GM19238 (cell line): ENCODE results near the gene ITGAL.
"Not testable (repeated sequence)": the region's sequence is repeated elsewhere in the genome, so short reads cannot be mapped to it uniquely, and the experiment has no call there.

Experiments used
- DNase-seq: peaks from one replicate; pipeline ENCODE4 v3.0.0; 2011; ENCODE audit warnings: low spot score; ENCODE audit not compliant: insufficient read length

The ITGAL gene

DNA sequence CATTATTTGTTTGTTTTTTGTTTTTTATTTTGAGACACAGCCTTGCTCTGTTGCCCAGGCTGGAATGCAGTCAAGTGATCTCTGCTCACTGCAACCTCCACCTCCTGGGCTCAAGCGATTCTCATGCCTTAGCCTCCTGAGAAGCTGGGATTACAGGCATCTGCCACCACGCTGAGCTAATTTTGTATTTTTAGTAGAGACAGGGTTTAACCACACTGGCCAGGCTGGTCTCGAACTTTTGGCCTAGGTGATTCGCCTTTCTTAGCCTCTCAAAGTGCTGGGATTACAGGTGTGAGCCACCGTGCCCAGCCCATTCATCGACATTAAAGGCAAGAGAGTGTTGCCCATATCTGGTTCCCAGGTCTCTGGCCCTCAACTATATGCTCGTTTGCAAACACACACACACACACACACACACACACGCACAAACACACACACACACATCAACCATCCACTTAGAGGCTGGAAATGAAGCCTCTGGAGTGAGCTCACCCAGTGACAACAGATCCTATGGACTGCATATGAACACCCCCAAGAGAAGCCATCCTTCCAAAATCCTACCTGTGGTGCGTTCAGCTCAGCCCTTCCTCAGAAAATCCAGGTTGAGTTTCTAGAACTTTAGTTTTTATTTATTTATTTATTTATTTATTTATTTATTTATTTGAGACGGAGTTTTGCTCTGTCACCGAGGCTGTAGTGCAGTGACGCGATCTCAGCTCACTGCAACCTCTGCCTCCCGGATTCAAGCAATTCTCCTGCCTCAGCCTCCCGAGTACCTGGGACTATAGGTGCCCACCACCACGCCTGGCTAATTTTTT, 14.6 kb upstream of the ITGAL start:
- DNase-seq = no peak

DNA sequence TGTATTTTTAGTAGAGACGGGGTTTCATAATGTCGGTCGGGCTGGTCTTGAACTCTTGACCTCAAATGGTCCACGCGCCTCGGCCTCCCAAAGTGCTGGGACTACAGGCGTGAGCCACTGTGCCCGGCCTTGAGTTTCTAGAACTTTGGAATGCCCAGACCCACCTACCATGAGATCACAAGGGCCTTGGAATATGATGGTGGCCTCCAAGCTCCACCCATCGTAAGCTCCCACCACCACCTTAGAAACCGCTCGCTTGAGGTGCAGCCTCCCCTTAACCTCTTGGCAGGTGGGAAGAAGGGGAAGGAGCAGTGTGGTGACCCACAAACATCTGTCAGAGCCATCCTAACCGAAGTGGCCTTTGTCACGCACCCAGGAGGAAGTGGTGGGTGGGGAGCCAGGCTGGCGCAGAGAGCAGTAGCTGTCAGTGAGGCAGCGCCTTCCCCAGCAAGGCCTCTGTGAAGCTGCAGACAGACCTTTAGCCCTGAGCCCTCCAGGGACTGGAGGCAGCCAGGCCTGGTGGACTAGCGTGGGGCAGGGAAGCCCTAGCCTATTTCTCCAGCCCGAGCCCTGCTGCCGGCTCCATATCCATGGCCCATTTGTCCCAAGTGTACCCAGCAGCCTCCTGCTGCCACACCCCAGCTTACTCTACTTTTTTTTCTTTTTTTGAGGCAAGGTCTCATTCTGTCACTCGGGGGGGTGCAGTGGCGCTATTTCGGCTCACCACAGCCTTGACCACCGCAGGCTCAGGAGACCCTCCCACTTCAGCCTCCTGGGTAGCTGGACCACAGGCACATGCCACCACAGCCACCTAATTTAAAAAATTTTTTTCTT, 13.8 kb upstream of the ITGAL start:
- DNase-seq = peak; percentile 54

DNA sequence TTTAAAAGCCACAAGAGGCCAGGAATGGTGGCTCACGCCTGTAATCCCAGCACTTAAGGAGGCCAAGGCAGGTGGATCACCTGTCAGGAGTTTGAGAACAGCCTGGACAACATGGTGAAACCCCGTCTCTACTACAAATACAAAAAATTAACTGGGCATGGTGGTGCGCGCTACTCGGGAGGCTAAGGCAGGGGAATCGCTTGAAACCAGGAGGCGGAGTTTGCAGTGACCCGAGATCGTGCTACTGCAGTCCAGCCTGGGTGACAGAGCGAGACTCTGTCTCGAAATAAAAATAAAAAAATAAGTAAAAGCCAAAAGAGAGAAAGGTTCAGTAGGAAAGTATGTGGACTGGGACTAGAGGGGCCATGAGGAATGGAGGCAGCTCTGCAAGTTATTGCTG, 13.1 kb upstream of the ITGAL start:
- no peak for DNase-seq

DNA sequence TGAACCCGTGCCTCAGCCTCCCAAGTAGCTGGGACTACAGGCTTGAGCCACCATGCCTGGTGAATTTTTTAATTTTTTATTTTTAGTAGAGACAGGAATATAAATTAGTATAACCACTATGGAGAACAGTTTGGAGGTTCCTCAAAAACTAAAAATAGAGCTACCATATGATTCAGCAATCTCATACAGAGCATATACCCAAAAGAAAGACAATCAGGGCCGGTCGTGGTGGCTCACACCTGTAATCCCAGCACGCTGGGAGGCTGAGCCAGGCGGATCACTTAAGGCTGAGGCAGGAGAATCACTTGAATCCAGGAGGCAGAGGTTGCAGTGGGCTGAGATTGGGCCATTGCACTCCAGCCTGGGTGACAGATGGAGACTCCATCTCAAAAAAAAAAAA, 11.1 kb upstream of the ITGAL start:
- DNase-seq = not testable (repeated sequence)

DNA sequence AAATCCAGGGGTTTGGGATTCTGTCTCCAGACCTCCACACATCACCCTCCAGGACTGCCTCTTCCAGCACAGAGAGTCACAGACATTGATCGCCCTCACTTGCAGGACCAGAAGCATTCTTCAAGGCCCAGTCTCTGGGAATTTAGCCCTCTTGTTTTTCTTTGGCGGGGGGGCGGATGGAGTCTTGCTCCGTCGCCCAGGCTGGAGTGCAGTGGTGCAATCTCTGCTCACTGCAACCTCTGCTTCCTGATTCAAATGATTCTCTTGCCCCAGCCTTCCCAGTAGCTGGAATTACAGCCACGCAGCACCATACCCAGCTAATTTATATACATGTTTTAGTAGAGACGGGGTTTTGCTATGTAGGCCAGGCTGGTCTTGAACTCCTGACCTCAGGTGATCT, 8.5 kb upstream of the ITGAL start:
- no peak for DNase-seq

DNA sequence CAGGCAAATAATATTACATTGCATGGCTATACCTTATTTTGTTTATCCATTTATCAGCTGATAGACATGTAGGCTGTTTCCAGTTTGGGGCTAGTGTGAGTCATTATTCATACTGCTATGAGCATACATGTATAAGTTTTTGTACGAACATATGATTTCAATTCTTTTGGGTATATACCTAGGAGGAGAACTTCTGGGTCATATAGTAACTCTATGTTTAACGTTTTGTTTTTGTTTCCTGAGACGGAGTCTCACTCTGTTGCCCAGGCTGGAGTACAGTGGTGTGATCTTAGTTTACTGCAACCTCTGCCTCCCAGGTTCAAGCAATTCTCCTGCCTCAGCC, 2.4 kb upstream of the ITGAL start:
- no peak for DNase-seq

DNA sequence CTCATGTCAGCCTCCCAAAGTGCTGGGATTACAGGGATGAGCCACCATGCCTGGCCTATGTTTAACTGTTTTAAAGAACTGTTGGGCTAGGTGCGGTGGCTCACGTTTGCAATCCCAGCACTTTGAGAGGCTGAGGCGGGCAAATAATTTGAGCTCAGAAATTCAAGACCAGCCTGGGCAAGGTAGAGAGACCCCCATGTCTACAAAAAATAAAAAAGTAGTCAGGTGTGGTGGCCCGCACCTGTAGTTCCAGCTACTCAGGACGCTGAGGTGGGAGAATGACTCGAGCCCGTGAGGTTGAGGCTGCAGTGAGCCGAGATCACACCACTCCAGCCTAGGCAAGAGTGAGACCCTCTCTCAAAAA, 1.9 kb upstream of the ITGAL start:
- no peak for DNase-seq

DNA sequence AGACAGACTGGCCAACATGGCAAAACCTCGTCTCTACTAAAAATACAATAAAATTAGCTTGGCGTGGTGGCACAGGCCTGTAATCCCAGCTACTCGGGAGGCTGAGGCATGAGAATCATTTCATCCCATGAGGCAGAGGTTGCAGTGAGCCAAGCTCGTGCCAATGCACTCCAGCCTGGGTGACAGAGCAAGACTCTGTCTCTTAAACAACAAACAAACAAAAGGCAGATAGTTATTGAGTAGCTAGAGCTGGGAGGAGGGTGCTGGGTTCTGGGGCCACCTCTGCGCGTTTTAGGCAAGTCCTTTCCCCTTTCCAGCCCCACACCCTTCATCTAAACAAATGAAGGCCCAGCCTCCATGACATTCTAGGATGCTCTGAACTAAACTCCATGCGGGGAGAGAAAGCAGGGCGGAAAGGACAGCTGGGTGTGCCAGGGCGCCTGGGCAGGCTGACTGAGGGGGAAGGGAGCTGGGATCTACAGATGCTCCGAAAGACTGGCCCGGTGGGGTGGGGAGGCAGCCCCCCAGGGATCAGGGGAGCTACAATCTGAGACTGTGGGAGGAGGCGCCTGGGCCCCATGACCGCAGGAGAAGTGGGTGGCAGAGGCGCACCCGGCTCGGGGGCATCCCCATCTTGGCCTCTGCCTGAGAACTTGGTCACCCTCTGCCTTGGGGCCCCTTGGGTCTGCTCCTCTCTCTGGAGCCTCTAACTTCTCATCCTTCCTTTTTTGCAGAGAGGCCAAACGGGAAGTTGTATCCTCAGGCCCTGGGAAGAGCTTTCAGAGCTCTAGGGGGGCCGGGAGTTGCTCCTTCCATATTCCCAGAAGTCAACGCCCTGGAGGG, 910 bp downstream of the ITGAL start:
- peak; percentile 39 for DNase-seq

DNA sequence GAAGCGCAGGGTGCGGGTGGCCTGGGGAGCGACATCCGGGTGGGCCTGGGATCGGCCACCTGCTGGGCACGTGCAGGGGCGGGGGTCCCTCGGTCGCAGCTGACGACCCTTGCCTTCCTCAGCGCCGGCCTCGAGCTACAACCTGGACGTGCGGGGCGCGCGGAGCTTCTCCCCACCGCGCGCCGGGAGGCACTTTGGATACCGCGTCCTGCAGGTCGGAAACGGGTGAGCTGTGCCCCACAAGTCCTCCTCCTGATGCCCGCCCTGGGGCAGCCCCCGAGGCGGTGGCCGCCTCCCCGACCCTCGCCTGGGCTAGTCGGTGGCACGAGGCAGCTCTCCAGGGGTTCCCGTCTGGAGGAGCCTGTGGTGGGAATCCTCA, 1.5 kb downstream of the ITGAL start:
- no peak for DNase-seq

DNA sequence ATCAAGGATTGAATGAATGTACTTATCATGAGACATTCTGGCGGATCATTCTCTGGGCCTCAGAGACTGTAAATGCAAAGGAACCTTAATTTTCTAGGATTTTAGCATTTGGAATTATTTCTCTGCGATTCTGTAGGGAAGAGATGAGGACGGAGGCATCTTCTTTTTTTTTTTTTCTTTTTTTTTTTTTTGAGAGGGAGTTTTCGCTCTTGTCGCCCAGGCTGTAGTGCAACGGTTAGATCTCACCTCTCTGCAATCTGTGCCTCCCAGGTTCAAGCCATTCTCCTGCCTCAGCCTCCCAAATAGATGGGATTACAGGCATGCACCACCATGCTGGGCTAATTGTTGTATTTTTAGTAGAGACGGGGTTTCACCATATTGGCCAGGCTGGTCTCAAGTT, 2.1 kb downstream of the ITGAL start:
- DNase-seq = no peak

DNA sequence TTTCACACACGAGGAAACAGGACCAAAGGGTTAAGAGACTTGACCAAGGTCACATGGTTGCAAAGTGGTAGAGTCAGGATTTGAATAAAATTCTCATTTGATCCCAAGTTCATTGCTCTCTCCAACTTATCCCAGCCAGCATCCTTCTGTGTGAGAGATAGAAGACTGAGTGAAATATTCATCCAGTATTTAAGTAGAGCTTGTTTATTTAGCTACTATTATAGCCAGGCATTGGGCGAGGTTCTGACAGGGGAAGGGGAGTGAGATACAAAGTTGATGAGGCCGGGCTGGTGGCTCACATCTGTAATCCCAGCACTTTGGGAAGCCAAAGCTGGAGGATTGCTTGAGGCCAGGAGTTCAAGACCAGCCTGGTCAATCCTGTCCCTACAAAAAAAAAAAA, 4.4 kb downstream of the ITGAL start:
- DNase-seq = no peak

DNA sequence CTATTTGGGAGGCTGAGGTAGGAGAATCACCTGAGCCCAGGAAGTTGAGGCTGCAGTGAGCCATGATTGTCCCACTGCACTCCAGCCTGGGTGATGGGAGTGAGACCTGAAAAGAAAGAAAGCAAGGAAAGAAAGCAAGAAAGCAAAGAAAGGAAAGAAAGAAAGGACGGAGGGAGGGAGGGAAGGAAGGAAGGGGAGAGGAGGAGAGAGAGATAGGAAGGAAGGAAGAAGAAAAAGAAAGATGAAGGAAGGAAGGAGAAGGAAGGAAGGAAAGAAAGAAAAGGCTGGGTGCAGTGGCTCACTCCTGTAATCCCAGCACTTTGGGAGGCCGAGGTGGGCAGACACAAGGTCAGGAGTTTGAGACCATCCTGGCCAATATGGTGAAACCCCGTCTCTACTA, 5.2 kb downstream of the ITGAL start:
- not testable (repeated sequence) for DNase-seq

DNA sequence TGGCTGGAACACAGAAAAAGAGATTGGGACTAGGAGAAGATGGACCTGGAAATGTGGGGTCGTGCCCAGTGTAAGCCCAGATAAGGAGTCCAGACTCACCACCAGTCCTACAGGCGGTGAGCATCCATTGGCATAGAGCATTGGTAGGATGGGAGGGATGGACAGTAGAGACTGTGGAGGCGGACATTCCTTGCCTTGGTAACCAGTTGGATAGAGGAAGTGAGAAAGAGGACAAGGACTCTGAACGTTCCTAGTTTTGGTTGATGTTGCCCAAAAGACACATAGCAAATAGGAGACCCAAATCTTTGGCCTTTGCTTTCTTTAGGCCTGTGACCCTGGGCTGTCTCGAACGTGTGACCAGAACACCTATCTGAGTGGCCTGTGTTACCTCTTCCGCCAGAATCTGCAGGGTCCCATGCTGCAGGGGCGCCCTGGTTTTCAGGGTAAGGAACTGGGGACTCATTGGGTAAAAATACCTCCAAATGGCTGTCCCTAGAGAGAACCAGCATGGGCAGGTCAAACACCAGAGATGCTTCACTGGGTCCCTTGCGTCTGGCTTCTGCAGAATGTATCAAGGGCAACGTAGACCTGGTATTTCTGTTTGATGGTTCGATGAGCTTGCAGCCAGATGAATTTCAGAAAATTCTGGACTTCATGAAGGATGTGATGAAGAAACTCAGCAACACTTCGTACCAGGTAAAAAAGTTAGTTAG, 6.4 kb downstream of the ITGAL start:
- no peak for DNase-seq

DNA sequence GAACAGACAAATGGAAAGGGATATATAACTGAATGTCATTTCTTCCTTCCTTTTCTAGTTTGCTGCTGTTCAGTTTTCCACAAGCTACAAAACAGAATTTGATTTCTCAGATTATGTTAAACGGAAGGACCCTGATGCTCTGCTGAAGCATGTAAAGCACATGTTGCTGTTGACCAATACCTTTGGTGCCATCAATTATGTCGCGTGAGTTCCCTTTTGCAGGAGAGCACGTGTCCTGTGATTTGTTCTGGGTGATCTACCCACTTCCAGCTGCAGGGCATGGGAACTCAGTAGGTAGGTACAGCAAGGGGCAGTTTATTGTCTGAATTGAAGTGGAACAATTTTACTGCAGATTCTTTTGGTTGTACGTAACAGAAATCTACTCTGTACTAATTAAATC, 8.8 kb downstream of the ITGAL start:
- no peak for DNase-seq

DNA sequence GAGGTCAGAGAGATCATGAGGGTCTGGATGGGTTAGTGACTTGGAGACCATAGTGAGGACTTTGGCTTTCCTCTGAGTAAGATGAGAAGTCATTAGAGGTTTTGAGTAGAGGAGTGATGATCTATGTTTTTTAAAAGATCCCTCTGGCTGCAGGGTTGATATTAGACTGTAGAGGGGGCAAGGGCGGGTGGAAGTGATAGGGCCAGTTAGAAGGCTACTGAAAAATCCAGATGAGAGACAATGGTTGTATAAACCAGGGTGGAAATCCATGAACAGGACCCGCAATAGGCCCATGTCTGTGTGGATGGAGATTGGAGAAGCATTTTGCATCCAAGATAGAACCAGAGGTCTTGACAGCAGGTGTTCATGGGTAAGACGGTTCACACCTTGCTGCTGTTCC, 9.8 kb downstream of the ITGAL start:
- DNase-seq = no peak

DNA sequence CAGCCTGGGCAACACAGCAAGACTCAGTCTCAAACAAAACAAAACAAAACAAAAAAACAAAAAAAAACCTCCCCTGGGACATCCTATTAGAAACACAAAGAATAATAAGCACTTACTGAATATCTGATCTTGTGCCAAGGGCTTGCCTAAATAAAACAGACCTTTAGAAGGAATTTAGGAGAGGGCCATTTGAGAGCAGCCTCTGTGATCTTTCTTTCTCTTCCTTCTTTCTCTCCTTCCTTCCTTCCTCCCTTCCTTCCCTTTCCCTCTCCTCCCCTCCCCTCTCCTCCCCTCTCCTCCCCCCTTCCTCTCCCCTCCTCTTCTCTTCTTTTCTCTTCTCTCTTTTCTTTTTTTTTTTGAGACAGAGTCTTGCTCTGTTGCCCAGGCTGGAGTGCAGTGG, 12.3 kb downstream of the ITGAL start:
- DNase-seq = no peak

DNA sequence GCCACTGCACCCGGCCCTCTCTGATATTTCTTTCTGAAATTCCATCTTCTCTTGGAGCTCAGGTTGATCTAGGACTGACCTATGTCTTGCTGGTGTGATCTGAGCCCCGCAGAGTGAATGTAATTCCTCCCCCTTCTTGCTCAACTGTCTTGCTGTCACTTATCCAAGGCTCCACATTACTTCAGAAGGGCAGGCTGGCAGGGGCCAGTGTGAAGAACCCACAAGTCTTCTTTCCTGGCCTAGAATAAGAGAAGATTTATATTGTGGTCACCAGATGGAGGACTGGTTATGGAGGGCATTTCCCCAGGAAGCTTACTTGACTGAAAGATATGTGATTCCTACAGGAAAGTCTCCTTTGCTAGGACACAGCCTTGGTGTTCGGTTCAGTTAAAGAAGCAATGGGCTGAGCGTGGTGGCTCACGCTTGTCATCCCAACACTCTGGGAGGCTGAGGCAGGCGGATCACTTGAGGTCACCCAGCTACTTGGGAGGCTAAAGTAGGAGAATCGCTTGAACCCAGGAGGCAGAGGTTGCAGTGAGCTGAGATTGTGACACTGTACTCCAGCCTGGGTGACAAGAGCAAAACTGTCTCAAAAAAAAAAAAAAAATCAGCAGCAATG, 13.4 kb downstream of the ITGAL start:
- no peak for DNase-seq

DNA sequence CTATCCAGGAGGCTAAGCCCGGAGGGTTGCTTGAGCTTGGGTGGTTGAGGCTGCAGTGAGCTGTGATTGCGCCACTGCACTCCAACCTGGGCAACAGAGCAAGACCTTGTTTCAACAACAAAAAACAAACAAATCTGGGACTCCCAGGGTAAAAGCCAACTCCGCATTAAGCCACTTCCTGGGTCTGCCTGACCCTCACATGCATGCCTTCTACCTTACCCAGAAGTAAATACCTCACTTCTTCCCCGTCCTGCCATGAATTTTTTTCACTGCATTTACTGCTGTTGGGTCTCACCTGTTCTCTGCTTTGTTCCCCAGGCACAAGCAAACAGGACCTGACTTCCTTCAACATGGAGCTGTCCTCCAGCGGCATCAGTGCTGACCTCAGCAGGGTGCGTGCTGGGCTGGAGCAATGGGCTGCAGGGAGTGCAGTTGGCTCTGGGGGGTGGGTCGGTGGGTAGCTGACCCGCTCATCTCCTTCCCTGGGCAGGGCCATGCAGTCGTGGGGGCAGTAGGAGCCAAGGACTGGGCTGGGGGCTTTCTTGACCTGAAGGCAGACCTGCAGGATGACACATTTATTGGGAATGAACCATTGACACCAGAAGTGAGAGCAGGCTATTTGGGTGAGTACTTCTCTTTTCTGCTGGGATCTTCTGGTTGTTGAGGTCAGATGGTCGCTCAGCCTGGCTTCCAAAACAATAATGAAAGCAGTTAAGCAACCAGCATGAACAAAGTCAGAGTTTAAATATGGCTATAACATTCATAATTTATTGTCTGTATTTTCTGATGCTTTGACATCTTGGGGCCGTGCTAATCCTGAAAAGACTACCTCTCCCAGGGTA, 16.4 kb downstream of the ITGAL start:
- DNase-seq = no peak

DNA sequence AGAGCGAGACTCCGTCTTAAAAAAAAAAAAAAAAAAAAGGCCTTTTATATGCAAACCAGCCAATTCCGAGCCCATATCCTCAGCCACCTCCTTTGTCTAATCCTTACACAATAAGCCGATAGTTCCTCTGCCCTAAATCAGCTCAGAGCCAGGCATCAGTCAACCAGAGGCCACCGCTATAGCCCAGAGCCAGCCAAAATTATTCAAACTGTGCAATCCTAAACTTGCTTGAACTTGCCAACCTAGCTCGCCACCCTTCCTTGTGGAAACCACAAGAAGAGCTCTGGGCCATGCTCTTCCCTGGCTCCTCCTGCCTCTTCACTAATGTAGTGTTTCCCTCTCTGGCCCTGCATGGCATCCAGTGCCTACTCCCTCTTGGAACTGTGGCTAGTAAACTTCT, 17.7 kb downstream of the ITGAL start:
- no peak for DNase-seq

DNA sequence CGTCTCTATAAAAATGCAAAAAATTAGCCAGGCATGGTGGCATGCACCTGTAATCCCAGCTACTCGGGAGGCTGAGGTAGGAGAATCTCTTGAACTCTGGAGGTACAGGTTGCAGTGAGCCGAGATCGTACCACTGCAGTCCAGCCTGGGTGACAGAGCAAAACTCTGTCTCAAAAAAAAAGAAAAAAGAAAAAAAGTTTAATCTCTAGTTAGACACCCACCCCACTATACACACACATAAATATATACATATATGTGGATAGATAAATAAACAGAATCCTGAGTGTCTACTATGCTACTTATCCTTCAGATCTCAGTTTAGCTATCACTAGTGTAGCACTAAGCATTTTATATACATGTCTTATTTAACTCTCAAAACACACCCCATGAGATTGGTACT, 18.7 kb downstream of the ITGAL start:
- no peak for DNase-seq
